Ishikawa (cell line): ENCODE data around the gene CDC42BPG.

Source experiments
- CEBPB ChIP-seq: IDR thresholded peaks from 2 replicates; pipeline ENCODE4 v1.6.1; 2012
- CREB1 ChIP-seq: IDR thresholded peaks from 2 replicates; pipeline ENCODE4 v1.6.1; 2012; ENCODE audit warnings: low read depth
- EP300 ChIP-seq: IDR thresholded peaks from 2 replicates; pipeline ENCODE4 v1.6.1; 2012; ENCODE audit warnings: borderline replicate concordance
- RAD21 ChIP-seq: IDR thresholded peaks from 2 replicates; pipeline ENCODE4 v1.6.1; 2012; ENCODE audit warnings: low read depth
- TAF1 ChIP-seq: IDR thresholded peaks from 2 replicates; pipeline ENCODE4 v1.6.1; 2012; ENCODE audit warnings: low read depth, mild to moderate bottlenecking
- TCF12 ChIP-seq: IDR thresholded peaks from 2 replicates; pipeline ENCODE4 v1.6.1; 2012; ENCODE audit warnings: low read depth
- TEAD4 ChIP-seq: IDR thresholded peaks from 2 replicates; pipeline ENCODE4 v1.6.1; 2012
- USF1 ChIP-seq: IDR thresholded peaks from 2 replicates; pipeline ENCODE4 v1.6.1; 2012
- YY1 ChIP-seq: IDR thresholded peaks from 2 replicates; pipeline ENCODE4 v1.6.1; 2012; ENCODE audit warnings: low read depth
- TF ChIP-seq, protein P1 (sequence below): IDR thresholded peaks from 2 replicates; pipeline ENCODE4 v1.6.1; 2012; ENCODE audit warnings: low read depth, mild to moderate bottlenecking
- TF ChIP-seq, protein P2 (sequence below): IDR thresholded peaks from 2 replicates; pipeline ENCODE4 v1.6.1; 2012

DNA sequence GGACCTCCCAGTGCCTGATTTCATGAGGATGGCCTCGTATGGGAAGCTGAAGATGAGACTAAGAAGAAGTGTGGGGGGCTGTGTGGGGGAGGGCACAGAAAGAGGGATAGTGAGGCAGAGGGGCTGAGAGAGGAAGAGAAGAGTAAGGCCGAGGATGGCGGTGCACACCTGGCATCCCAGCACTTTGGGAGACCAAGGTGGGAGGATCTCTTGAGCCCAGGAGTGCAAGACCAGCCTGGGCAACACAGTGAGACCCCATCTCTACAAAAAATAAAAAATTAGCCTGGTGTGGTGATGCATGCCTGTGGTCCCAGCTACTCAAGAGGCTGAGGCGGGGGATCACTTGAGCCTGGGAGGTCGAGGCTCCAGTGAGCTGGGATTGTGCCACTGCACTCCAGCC, 47.4 kb upstream of the CDC42BPG start:
- TF ChIP-seq, protein P1, sequence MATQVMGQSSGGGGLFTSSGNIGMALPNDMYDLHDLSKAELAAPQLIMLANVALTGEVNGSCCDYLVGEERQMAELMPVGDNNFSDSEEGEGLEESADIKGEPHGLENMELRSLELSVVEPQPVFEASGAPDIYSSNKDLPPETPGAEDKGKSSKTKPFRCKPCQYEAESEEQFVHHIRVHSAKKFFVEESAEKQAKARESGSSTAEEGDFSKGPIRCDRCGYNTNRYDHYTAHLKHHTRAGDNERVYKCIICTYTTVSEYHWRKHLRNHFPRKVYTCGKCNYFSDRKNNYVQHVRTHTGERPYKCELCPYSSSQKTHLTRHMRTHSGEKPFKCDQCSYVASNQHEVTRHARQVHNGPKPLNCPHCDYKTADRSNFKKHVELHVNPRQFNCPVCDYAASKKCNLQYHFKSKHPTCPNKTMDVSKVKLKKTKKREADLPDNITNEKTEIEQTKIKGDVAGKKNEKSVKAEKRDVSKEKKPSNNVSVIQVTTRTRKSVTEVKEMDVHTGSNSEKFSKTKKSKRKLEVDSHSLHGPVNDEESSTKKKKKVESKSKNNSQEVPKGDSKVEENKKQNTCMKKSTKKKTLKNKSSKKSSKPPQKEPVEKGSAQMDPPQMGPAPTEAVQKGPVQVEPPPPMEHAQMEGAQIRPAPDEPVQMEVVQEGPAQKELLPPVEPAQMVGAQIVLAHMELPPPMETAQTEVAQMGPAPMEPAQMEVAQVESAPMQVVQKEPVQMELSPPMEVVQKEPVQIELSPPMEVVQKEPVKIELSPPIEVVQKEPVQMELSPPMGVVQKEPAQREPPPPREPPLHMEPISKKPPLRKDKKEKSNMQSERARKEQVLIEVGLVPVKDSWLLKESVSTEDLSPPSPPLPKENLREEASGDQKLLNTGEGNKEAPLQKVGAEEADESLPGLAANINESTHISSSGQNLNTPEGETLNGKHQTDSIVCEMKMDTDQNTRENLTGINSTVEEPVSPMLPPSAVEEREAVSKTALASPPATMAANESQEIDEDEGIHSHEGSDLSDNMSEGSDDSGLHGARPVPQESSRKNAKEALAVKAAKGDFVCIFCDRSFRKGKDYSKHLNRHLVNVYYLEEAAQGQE = no peak
- no peak for TF ChIP-seq TCF12
- TF ChIP-seq, protein P2, sequence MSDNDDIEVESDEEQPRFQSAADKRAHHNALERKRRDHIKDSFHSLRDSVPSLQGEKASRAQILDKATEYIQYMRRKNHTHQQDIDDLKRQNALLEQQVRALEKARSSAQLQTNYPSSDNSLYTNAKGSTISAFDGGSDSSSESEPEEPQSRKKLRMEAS = no peak
- TF ChIP-seq YY1 = no peak
- TF ChIP-seq CREB1 = no peak
- TF ChIP-seq EP300 = no peak
- no peak for TF ChIP-seq RAD21
- TF ChIP-seq TAF1 = no peak
- TF ChIP-seq CEBPB = no peak
- TF ChIP-seq USF1 = no peak
- no peak for TF ChIP-seq TEAD4
